ENCODE measurements around the gene CHSY1. TPM values are rescaled to one million over a fixed set of nuclear protein-coding genes. Genes with fewer than 3 reads are reported as not detected.

CHSY1 gene
- total and polyA plus RNA-seq, 2 of the 13 experiments (the other 11 are each of a cell fraction or from before 2014, with no cell fraction given): 13.3 to 13.7 TPM

- TF ChIP-seq PRDM15 (CRISPR knock-in tag; IDR thresholded peaks at IDR 0.05): peak; percentile 52; the same call in 1 of the 2 replicates
- peak; percentile 57; the same call in 1 of the 2 replicates for TF ChIP-seq REL (CRISPR knock-in tag; conservative IDR thresholded peaks at IDR 0.05)
- TF ChIP-seq FUBP1 (CRISPR knock-in tag; IDR thresholded peaks at IDR 0.05; ENCODE audit: borderline replicate concordance): no peak
- TF ChIP-seq TAF15 (IDR thresholded peaks at IDR 0.05; ENCODE audit: low read depth, low read length, poor library complexity, severe bottlenecking): peak; percentile 77
- TF ChIP-seq ZNF687 (CRISPR knock-in tag; IDR thresholded peaks at IDR 0.05): peak; percentile 96
- TF ChIP-seq POLR2AphosphoS2 (IDR thresholded peaks at IDR 0.05; ENCODE audit: low read depth, low read length): peak; percentile 98
- no peak for TF ChIP-seq DDIT3 (CRISPR knock-in tag; IDR thresholded peaks at IDR 0.05)
- TF ChIP-seq FOXM1 (CRISPR knock-in tag; IDR thresholded peaks at IDR 0.05): no peak; the same call in 1 of the 2 replicates
- TF ChIP-seq MAF1 (CRISPR knock-in tag; IDR thresholded peaks at IDR 0.05; ENCODE audit: borderline replicate concordance): no peak
- TF ChIP-seq ZFP36 (IDR thresholded peaks at IDR 0.05; ENCODE audit: borderline replicate concordance, low read depth, low read length, partially characterized antibody): no peak
- TF ChIP-seq BCL3 (CRISPR knock-in tag; IDR thresholded peaks at IDR 0.05): no peak; the same call in 1 of the 2 replicates
Observed at GRCh38 chr15:101294731-101295606, 43.1 kb upstream of the CHSY1 start, which contains the start of gene SNRPA1 (continued).

All from HepG2 (cell line).